Astrocyte of the spinal cord (primary cell): ENCODE measurements around the gene ETDC.

Source experiments
- DNase-seq: peaks from one replicate; pipeline ENCODE4 v3.0.0; 2011; ENCODE audit warnings: low read depth, low spot score
- H3K4me3 ChIP-seq: 2 replicates; pipeline ENCODE4 v1.5.1; 2011; ENCODE audit warnings: low read depth, mild to moderate bottlenecking, low read length, moderate library complexity
- in situ Hi-C: cut with HindIII; loops from 2 replicates; pipeline ENCODE4 v1.10.0; 2017; ENCODE audit warnings: low sequenced_read_pairs
- TF ChIP-seq, protein P1 (sequence below): IDR thresholded peaks from 2 replicates; pipeline ENCODE4 v1.5.1; 2012; ENCODE audit warnings: low read depth, mild to moderate bottlenecking, low read length, inconsistent platforms

ETDC gene

GRCh38 chrX:135340831-135341230, 31.6 kb downstream of the ETDC start:
- in situ Hi-C loops: no loop called here

DNA sequence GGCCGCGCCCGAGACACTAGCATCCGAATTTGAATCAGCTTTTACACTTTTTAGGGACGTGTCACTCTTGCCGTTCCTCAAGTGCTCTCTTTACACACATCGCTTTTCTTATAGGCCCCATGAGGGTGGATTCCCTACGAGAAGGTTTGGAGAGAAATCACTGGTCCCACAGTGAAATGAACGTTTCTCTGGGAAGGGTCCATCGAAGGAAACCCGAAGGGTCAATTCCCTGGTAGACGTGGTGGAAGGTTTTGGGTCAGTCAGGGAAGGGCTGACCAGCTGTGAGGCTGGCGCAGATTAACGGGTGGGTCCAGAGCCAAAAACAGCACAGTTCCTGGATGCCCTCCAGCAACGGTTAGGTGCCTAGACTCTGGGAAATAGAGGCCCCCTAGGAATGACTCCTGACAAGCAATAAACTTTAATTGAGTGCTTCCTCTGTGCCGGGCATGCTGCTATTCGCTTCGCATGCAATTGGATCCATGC, 35.9 kb downstream of the ETDC start:
- TF ChIP-seq, protein P1, sequence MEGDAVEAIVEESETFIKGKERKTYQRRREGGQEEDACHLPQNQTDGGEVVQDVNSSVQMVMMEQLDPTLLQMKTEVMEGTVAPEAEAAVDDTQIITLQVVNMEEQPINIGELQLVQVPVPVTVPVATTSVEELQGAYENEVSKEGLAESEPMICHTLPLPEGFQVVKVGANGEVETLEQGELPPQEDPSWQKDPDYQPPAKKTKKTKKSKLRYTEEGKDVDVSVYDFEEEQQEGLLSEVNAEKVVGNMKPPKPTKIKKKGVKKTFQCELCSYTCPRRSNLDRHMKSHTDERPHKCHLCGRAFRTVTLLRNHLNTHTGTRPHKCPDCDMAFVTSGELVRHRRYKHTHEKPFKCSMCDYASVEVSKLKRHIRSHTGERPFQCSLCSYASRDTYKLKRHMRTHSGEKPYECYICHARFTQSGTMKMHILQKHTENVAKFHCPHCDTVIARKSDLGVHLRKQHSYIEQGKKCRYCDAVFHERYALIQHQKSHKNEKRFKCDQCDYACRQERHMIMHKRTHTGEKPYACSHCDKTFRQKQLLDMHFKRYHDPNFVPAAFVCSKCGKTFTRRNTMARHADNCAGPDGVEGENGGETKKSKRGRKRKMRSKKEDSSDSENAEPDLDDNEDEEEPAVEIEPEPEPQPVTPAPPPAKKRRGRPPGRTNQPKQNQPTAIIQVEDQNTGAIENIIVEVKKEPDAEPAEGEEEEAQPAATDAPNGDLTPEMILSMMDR: no peak
- DNase-seq: peak; percentile 63
- H3K4me3 ChIP-seq: peak overlapping the region; percentile 65
- in situ Hi-C loops: no loop called here

More at GRCh38 chrX:135340831-135341230, 31.6 kb downstream of the ETDC start:
- DNase-seq: peak; percentile 28
- H3K4me3 ChIP-seq: peak overlapping the region; percentile 10
- TF ChIP-seq, protein P1: no peak

- in situ Hi-C loops: no loop called here
- no peak for DNase-seq
These were observed 37.7 kb downstream of the ETDC start for GRCh38 chrX:135346975-135347374.

GRCh38 chrX:135347381-135348016, 38.2 kb downstream of the ETDC start:
- in situ Hi-C loops: no loop called here
- H3K4me3 ChIP-seq: no peak overlapping the region
- TF ChIP-seq, protein P1: no peak
- DNase-seq: no peak

More at GRCh38 chrX:135346975-135347374, 37.7 kb downstream of the ETDC start:
- H3K4me3 ChIP-seq: no peak overlapping the region
- TF ChIP-seq, protein P1: no peak

GRCh38 chrX:135354288-135354687, 45.0 kb downstream of the ETDC start:
- DNase-seq: no peak
- TF ChIP-seq, protein P1: no peak
- no peak overlapping the region for H3K4me3 ChIP-seq
- in situ Hi-C loops: no loop called here
